Superior temporal gyrus (tissue), 1 donor: ENCODE measurements around the gene BCLAF1.
"Not testable (repeated sequence)": the region's sequence is repeated elsewhere in the genome, so short reads cannot be mapped to it uniquely, and the experiment has no call there.

ENCODE experiments used
- DNase-seq: peaks from one replicate; pipeline ENCODE4 v3.0.0-alpha.2; 2016; ENCODE audit errors: extremely low spot score

BCLAF1 gene

GRCh38 chr6:136249811-136250685 is 39.6 kb downstream of the BCLAF1 start, which contains the start of gene MTFR2:
Gene MTFR2 (minus strand): TSS chr6:136250311. CDS start chr6:136249099, 1,212 bp downstream.
- DNase-seq = peak; percentile 99

- DNase-seq = no peak
Observed at GRCh38 chr6:136249336-136249735, 40.3 kb downstream of the BCLAF1 start.

- DNase-seq = no peak
Observed at GRCh38 chr6:136244061-136244616, 45.5 kb downstream of the BCLAF1 start.

- no peak for DNase-seq
Observed at GRCh38 chr6:136236466-136237293, 53.0 kb downstream of the BCLAF1 start.

GRCh38 chr6:136235233-136235564 is 54.4 kb downstream of the BCLAF1 start:
- DNase-seq = no peak

- no peak for DNase-seq
Observed at GRCh38 chr6:136232701-136233100, 56.9 kb downstream of the BCLAF1 start.

- no peak for DNase-seq
Observed at GRCh38 chr6:136230219-136230853, 59.3 kb downstream of the BCLAF1 start.

- no peak for DNase-seq
Observed at GRCh38 chr6:136228814-136229213, 60.8 kb downstream of the BCLAF1 start.

- DNase-seq = no peak
Observed at GRCh38 chr6:136226674-136227377, 62.8 kb downstream of the BCLAF1 start.

GRCh38 chr6:136226027-136226673 is 63.5 kb downstream of the BCLAF1 start:
- peak; percentile 88 for DNase-seq

GRCh38 chr6:136225496-136225895 is 64.2 kb downstream of the BCLAF1 start:
- no peak for DNase-seq

GRCh38 chr6:136224974-136225373 is 64.7 kb downstream of the BCLAF1 start:
- not testable (repeated sequence) for DNase-seq

GRCh38 chr6:136216503-136217401 is 72.9 kb downstream of the BCLAF1 start:
- no peak for DNase-seq

GRCh38 chr6:136213853-136214252 is 75.8 kb downstream of the BCLAF1 start:
- no peak for DNase-seq

GRCh38 chr6:136213012-136213539 is 76.6 kb downstream of the BCLAF1 start:
- no peak for DNase-seq

- no peak for DNase-seq
Observed at GRCh38 chr6:136212608-136213007, 77.0 kb downstream of the BCLAF1 start.

- no peak for DNase-seq
Observed at GRCh38 chr6:136210398-136211165, 79.1 kb downstream of the BCLAF1 start.

- DNase-seq = no peak
Observed at GRCh38 chr6:136209496-136209895, 80.2 kb downstream of the BCLAF1 start.

- no peak for DNase-seq
Observed at GRCh38 chr6:136208783-136209182, 80.9 kb downstream of the BCLAF1 start.
